Cardiac fibroblast (primary cell): ENCODE results near the gene TMEM182.

Experiments used
- DNase-seq, 2 donors: peaks; one replicate each; pipeline versions ENCODE4 v3.0.0 to v3.0.0-alpha.2; 2010; ENCODE audit warnings: low read depth in 2 of 2
- H3K4me3 ChIP-seq, 2 donors: replicated peaks in 1 of 2; 1 replicate in 1 of 2; 2 replicates in 1 of 2; pipeline ENCODE4 v1.5.1; 2011; ENCODE audit warnings: low read depth in 2 of 2, low read length in 2 of 2, mild to moderate bottlenecking in 2 of 2, moderate library complexity in 1 of 2
- CTCF ChIP-seq: IDR thresholded peaks from one replicate; pipeline ENCODE4 v1.5.1; 2011; ENCODE audit warnings: low read depth, mild to moderate bottlenecking, low read length, inconsistent platforms

Gene TMEM182

DNA sequence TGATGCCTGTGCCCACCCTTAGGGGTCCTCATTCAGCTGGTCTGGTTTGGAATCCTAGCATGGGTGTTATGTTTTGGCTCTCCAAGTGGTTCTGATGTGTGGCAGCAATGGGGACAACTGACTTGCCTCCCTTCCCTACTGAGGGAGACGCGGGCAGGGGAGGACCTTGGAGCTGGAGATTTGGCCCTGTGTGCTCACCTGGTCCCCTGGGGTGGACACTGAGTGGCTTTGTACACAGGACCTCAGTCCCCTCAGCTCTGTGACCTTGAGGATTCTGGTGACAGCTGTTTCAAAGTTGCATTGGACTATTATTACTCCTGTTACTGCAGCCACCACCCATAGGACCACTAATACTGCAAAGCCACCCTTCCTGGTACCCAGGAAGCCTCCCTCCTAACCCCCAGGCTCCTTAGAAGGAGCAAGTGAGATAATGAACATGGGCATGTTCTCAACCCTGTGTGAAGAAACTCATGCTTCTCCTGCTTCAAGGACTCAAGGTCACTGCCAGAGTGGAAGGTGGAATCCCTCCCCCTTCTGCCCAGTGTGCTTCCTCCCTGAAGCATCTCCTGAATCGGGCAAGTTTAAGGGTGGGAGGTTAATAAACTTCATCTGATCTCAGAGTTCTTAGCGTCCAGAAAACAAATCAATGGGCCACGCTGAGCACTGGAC lies 26.5 kb downstream of the TMEM182 start:
- TF ChIP-seq CTCF = no peak
- no peak overlapping the region for H3K4me3 ChIP-seq
- no peak for DNase-seq

- DNase-seq = no peak
- no peak overlapping the region for H3K4me3 ChIP-seq
- TF ChIP-seq CTCF = no peak
These were observed 27.0 kb downstream of the TMEM182 start for GRCh38 chr2:102788885-102789260.

DNA sequence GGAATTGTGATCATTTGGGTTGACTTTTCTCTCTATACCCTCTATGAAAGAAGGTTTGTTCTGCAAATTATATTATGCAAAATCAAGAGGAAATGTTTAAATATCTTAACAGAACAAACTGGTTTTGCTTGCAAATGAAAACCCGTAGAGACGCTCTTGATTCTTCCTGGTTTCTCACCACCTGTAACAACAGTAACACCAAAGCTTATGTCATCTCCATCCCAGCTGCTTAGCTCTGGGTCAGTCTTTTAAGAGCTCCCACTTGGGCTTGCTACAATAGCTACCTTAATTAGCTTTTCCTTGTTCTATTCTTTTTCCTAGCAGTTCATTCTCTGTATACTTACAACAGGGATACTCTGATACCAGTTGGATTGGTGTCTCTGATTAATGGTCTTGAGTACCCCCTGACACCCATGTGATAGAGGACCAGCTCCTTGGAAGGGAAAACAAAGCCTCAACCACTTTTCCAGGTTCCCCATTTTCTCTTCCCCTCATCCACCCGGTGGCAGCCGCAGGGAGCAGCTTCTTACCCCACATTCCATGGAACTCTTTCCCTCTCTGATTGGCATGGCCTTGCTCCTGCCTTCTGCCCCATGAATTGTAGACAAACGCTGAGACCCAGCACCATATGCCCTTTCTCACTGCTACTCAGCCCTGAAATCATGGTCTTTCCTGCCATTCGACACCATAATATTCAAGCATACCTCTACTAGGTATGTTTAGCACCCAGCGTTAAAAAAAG lies 27.7 kb downstream of the TMEM182 start:
- DNase-seq = no peak
- no peak overlapping the region for H3K4me3 ChIP-seq
- TF ChIP-seq CTCF = no peak

DNA sequence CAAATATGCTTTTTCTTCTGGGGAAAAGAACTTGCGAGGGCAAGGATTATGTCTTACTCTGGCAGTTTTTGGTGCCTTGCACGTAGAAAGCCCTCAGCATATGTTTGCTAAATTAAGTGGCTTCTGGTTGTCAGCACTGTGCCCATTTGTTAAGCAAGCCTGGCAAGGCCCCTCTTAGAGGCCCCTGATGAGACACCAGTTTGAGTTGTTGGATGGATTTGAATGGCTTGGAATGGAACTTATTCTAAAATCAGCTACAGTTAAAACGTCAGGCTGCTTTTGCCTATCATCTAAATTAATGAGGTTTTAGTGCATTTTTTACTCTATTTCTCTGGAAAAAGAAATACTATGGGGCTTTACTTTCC lies 28.2 kb downstream of the TMEM182 start:
- TF ChIP-seq CTCF = no peak
- H3K4me3 ChIP-seq = no peak overlapping the region
- DNase-seq = no peak

GRCh38 chr2:102792568-102793208 lies 30.9 kb downstream of the TMEM182 start:
- TF ChIP-seq CTCF = no peak
- H3K4me3 ChIP-seq = no peak overlapping the region
- DNase-seq = no peak

DNA sequence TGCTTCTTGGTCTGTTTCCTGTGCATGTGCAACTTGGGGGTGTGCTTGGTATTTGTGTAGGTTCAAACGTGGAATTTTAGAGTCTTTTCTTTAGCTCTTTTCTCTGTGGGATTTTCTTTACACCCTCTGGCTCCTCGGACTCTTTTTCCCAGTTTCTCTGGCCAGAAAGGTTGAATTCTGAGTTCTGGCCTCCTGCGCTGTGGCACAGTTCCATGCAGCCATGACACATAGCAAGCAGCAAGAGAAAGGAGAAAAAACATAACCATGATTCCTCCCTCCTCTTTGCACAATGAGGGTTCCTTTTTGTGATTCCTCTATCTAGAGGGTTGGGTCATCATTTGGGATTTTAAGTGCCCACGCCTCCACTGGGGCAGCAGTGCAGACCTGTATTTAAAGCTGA lies 33.8 kb downstream of the TMEM182 start:
- DNase-seq = no peak
- no peak for TF ChIP-seq CTCF
- H3K4me3 ChIP-seq = no peak overlapping the region
